OCI-M1 (cell line): ENCODE results near the gene PTPRD.
A peak's percentile ranks its signal among the peaks of the same experiment; 100 is the strongest.

ENCODE experiments used
- DNase-seq: peaks from one replicate; lab custom pipeline; 2025; lab: John Stamatoyannopoulos, UW

The PTPRD gene

GRCh38 chr9:8266861-8267260, 2345.9 kb downstream of the PTPRD start:
- DNase-seq: no peak

DNA sequence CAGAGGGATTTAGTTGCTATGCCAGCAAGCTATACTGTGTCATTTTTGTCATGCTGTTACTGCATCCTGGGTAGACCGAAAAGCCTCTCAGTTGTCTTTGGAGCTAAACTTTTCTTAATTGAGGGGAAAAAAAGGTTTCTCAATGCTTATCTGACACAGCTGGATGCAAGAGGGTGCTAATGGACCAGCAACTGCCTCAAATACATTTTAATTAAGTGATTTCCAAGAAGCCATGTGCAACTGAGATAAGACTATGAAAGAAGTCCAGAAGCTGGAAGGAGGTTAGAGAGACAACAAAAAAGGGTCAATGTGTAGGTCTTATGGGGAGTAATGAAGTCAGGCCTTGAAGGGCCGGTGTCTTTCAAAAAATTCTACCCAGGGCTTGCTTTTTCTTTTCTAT, 2347.5 kb downstream of the PTPRD start:
- DNase-seq: peak; percentile 84
